Tibial artery (tissue), 4 donors: ENCODE data around the gene CCNJ.

ENCODE experiments used
- DNase-seq, 2 donors: peaks; one replicate each; pipeline ENCODE4 v3.0.0-alpha.2; 2019
- H3K27ac ChIP-seq, 2 donors: fragments of 200-600 bp; sonication (generic) in 1 of 2; 1 replicate in 1 of 2; 2 replicates in 1 of 2; pipeline ENCODE4 v1.5.1; 2018 to 2019; ENCODE audit warnings: mild to moderate bottlenecking in 1 of 2
- H3K27me3 ChIP-seq, 2 donors: fragments of 200-600 bp; sonication (generic) in 1 of 2; one replicate each; pipeline versions ENCODE4 v1.5.1 to v1.6.0; 2016 to 2019
- H3K36me3 ChIP-seq, 3 donors: fragments of 200-600 bp; sonication (generic) in 2 of 3; one replicate each; pipeline ENCODE4 v1.5.1; 2016 to 2019; ENCODE audit warnings: mild to moderate bottlenecking in 2 of 3
- H3K4me1 ChIP-seq, 4 donors: fragments of 200-600 bp; sonication (generic) in 2 of 4; 1 replicate in 3 of 4; 2 replicates in 1 of 4; pipeline ENCODE4 v1.5.1; 2016 to 2019
- H3K4me3 ChIP-seq, 2 donors: fragments of 200-600 bp; sonication (generic) in 1 of 2; 1 replicate in 1 of 2; 2 replicates in 1 of 2; pipeline ENCODE4 v1.5.1; 2018 to 2019; ENCODE audit warnings: mild to moderate bottlenecking in 2 of 2
- H3K9me3 ChIP-seq, 3 donors: fragments of 200-600 bp; sonication (generic) in 1 of 3; one replicate each; pipeline ENCODE4 v1.5.1; 2016 to 2019
- intact Hi-C: fragments of 100-400 bp; cut with DNase I; formaldehyde crosslinking; loops from one replicate; pipeline ENCODE4 v1.15.0; 2023; ENCODE audit warnings: low total_unique reads
- TF ChIP-seq, protein P1 (sequence below), 2 experiments: fragments of 200-600 bp in 1 of 2; fragments of 450-650 bp in 1 of 2; IDR thresholded peaks; one replicate each; pipeline ENCODE4 v1.5.1; 2017 to 2019; ENCODE audit warnings: antibody characterized with exemption in 2 of 2, mild to moderate bottlenecking in 1 of 2, moderate library complexity in 1 of 2

Gene CCNJ

DNA sequence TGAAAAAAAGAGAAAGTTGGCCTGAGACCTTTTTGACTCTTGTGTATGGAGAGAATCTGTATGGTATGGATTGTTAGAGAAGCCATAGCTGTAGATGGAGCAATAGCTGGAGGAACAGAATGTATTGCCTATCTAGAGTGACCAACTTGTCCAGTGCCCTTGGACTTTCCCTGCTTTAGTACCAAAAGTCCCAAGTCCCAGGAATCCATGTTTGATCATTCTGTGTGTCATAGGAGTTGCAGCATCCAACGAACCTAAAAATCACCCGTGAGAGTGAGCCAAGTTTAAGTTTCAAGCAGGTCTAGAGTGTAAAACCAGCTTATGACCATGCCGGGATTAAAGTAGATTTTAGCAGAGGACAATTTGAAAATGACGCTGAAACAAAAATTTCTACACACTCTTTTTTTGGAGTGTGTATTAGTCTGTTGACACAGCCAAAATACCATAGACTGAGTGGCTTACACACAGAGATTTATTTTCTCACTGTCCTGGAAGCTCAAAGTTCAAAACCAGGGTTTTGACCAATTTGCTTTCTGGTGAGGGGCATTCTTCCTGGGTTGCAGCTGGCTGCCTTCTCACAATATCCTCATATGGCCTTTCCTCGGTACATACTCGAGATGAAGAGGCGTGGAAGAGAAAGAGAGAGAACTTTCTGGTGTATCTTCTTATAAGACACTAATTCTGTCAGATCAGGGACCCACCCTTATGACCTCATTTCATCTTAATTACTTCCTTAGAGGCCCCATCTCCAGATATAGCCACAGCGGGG is 49.8 kb downstream of the CCNJ start:
- no peak overlapping the region for H3K4me3 ChIP-seq
- TF ChIP-seq, protein P1, sequence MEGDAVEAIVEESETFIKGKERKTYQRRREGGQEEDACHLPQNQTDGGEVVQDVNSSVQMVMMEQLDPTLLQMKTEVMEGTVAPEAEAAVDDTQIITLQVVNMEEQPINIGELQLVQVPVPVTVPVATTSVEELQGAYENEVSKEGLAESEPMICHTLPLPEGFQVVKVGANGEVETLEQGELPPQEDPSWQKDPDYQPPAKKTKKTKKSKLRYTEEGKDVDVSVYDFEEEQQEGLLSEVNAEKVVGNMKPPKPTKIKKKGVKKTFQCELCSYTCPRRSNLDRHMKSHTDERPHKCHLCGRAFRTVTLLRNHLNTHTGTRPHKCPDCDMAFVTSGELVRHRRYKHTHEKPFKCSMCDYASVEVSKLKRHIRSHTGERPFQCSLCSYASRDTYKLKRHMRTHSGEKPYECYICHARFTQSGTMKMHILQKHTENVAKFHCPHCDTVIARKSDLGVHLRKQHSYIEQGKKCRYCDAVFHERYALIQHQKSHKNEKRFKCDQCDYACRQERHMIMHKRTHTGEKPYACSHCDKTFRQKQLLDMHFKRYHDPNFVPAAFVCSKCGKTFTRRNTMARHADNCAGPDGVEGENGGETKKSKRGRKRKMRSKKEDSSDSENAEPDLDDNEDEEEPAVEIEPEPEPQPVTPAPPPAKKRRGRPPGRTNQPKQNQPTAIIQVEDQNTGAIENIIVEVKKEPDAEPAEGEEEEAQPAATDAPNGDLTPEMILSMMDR (IDR thresholded peaks at IDR 0.05) = no peak
- no peak overlapping the region for H3K27ac ChIP-seq
- H3K9me3 ChIP-seq = no peaks in the 10 kb centered on the region
- intact Hi-C loops = no loop called here
- no peaks in the 10 kb centered on the region for H3K36me3 ChIP-seq
- H3K4me1 ChIP-seq = peaks cover 0 to 4% (median 0%) of the 10 kb centered on the region in 4 donors
- DNase-seq = no peak
- H3K27me3 ChIP-seq = peaks cover 0 to 51% of the 10 kb centered on the region in 2 donors

DNA sequence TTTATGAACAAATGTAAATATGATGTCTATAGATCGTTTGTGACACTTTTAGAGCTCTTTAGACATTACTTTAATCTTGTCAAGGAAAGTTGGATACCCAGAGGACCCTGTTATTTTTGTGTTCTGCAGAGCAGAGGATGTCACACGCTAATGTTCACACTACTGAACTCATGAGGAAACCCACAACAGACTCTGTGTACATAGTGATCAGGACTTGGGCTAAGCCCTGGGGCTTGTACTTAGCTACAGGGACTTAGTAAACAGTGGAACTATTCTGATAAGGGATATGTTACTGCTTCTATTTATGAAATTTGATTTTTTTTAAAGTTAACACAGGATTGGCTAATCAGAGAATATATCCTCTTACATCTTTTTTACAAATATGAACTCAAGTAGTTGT is 50.6 kb downstream of the CCNJ start:
- H3K4me3 ChIP-seq = no peak overlapping the region
- no peaks in the 10 kb centered on the region for H3K9me3 ChIP-seq
- peaks cover 0 to 57% of the 10 kb centered on the region in 2 donors for H3K27me3 ChIP-seq
- H3K36me3 ChIP-seq = no peaks in the 10 kb centered on the region
- TF ChIP-seq, protein P1 (IDR thresholded peaks at IDR 0.05) = no peak
- H3K4me1 ChIP-seq = peaks cover 0 to 4% (median 0%) of the 10 kb centered on the region in 4 donors
- no peak for DNase-seq
- intact Hi-C loops = no loop called here
- H3K27ac ChIP-seq = no peak overlapping the region

DNA sequence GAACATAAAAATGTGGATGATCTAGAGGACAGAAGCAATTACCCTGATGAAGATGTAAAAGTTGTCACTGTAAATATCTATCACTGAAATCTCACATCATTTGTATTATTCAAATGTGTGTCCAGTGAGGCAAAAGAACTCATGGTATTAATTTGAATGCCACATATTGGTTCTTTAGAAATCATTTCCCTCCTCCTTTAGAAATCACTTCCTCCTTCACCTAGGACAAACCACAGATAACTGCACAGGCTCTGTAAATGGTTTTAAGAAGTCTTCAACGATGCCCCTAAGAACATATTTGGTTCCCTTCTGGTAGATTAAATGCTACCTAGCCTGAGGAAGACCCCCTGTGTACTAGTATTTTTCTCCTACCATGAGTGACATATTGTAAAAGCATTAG is 53.6 kb downstream of the CCNJ start:
- intact Hi-C loops = no loop called here
- Histone ChIP-seq H3K4me3 (no peak overlapping the region), H3K4me1 (no peaks in the 10 kb centered on the region), H3K9me3 (no peaks in the 10 kb centered on the region), H3K27ac (no peak overlapping the region), H3K27me3 (peaks cover 0 to 66% of the 10 kb centered on the region in 2 donors), H3K36me3 (no peaks in the 10 kb centered on the region)
- TF ChIP-seq, protein P1 (IDR thresholded peaks at IDR 0.05) = no peak
- no peak for DNase-seq

DNA sequence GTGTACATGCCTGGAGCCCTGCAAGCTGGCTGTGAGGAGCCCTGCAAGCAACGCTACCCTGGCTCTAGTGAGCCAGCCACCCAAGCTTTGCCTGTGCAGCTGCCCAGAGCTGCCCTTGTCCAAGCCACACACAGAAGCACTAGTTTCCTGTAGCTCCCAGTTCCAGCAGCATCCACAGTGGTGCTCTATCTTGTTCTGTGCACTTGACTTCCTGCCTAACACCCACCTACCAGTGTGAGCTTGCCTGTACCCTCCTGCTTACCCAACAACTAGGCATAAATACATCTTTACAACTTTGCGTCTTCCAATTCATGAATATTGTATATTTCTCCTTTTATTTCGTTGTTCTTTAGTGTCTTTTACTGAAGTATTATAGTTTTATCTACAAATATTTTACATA is 54.5 kb downstream of the CCNJ start:
- Histone ChIP-seq H3K27me3 (peaks cover 0 to 59% of the 10 kb centered on the region in 2 donors), H3K4me1 (no peaks in the 10 kb centered on the region), H3K27ac (no peak overlapping the region), H3K4me3 (no peak overlapping the region), H3K36me3 (no peaks in the 10 kb centered on the region), H3K9me3 (no peaks in the 10 kb centered on the region)
- intact Hi-C loops = no loop called here
- no peak for DNase-seq
- TF ChIP-seq, protein P1 (IDR thresholded peaks at IDR 0.05) = no peak

DNA sequence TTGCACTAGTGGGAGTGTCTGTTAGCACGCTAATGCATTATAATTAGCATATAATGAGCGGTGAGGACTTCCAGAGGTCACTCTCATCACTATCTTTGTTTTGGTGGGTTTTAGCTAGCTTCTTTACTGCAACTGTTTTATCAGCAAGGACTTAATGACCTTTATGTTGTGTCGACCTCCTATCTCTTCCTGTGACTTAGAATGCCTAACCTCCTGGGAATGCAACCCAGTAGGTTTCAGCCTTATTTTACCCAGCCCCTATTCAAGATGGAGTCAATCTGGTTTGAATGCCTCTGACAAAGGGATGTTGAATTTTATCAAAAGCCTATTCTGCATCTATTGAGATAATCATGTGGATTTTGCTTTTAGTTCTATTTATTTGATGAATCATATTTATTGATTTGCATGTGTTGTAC is 64.2 kb downstream of the CCNJ start:
- Histone ChIP-seq H3K9me3 (peaks cover 0 to 6% (median 0%) of the 10 kb centered on the region in 3 donors), H3K4me1 (no peaks in the 10 kb centered on the region), H3K27ac (no peak overlapping the region), H3K36me3 (no peaks in the 10 kb centered on the region), H3K27me3 (peaks cover 0 to 36% of the 10 kb centered on the region in 2 donors), H3K4me3 (no peak overlapping the region)
- intact Hi-C loops = no loop called here
- no peak for DNase-seq
- TF ChIP-seq, protein P1 (IDR thresholded peaks at IDR 0.05) = no peak
